ENCODE data around the gene CRK.

GRCh38 chr17:1478418-1478817 is 22.4 kb upstream of the CRK start:
- TF ChIP-seq CTCF (IDR thresholded peaks at IDR 0.05; ENCODE audit: low read depth, low read length): no peak
- no peak for TF ChIP-seq EZH2phosphoT487 (IDR thresholded peaks at IDR 0.05; ENCODE audit: low read depth)

All from OCI-LY3 (cell line).